HepG2 (cell line): ENCODE data around the gene PRDM7. TPM values are rescaled to one million over a fixed set of nuclear protein-coding genes. Genes with fewer than 3 reads are reported as not detected.

Source experiments
- ATAC-seq: fragments of 200-7000 bp; cut with Tn5 transposase; 3 replicates; pipeline ENCODE4 v1.9.1; 2020; ENCODE audit warnings: mild to moderate bottlenecking, moderate library complexity
- BruUV-seq: library from RNA; stranded (reverse); fragments of 400-500 nt; replicated peaks from 2 replicates; lab custom pipeline; 2021; lab: Mats Ljungman, UMichigan
- CTCF ChIA-PET: fragments of 300-600 bp; formaldehyde crosslinking; extraction: SDS; loops from one replicate; lab custom pipeline; 2021; ENCODE audit warnings: low total read pairs, inconsistent platforms, low intra/inter-chr PET ratio; lab: Yijun Ruan, JAX
- POLR2A ChIA-PET: fragments of 350-600 bp; sonication (Branson Sonifier 250); formaldehyde crosslinking; loops from one replicate; lab custom pipeline; 2020; ENCODE audit warnings: antibody characterized with exemption, inconsistent platforms; lab: Yijun Ruan, JAX
- DNase-seq: peaks from one replicate; pipeline ENCODE4 v3.0.0-alpha.2; 2015; ENCODE audit warnings: low spot score
- FAIRE-seq: peaks from 3 replicates; lab custom pipeline; 2011; peaks lifted over from hg19 to GRCh38; lab: Jason Lieb, UNC
- H2AFZ ChIP-seq: one replicate; pipeline ENCODE4 v1.6.1; 2011; ENCODE audit warnings: low read length, inconsistent platforms
- H3K27ac ChIP-seq: fragments of 300-600 bp; 3 replicates; pipeline ENCODE4 v1.8.0; 2011; ENCODE audit warnings: mixed run types, mild to moderate bottlenecking, mixed read lengths, low read length, inconsistent platforms; ENCODE audit not compliant: insufficient read depth; ENCODE audit errors: extremely low read length
- H3K27me3 ChIP-seq, 2 experiments: fragments of 200-600 bp in 1 of 2; 2 replicates in 1 of 2; 3 replicates in 1 of 2; pipeline versions ENCODE4 v1.6.0 to v1.8.0; 2011; ENCODE audit warnings: low read length in 2 of 2, mild to moderate bottlenecking in 2 of 2, moderate library complexity in 2 of 2, inconsistent platforms in 1 of 2; ENCODE audit not compliant: insufficient read depth in 2 of 2, control insufficient read depth in 1 of 2
- H3K36me3 ChIP-seq, 2 experiments: fragments of 200-600 bp in 1 of 2; replicated peaks in 1 of 2; 2 replicates in 1 of 2; 3 replicates in 1 of 2; pipeline versions ENCODE4 v1.5.1 to v1.8.0; 2011; ENCODE audit warnings: low read length in 2 of 2, inconsistent platforms in 1 of 2; ENCODE audit not compliant: insufficient read depth in 2 of 2, control insufficient read depth in 1 of 2
- H3K4me1 ChIP-seq: 2 replicates; pipeline ENCODE4 v1.5.1; 2012; ENCODE audit warnings: low read length, inconsistent platforms; ENCODE audit not compliant: insufficient read depth
- H3K4me2 ChIP-seq: 2 replicates; pipeline ENCODE4 v1.6.0; 2011; ENCODE audit warnings: low read depth, low read length, inconsistent platforms
- H3K4me3 ChIP-seq, 3 experiments: fragments of 200-600 bp in 1 of 3; sonication (generic), shearing (Covaris generic) in 1 of 3; replicated peaks in 1 of 3; 2 replicates each; pipeline ENCODE4 v1.5.1; 2011 to 2016; ENCODE audit warnings: low read length in 3 of 3, inconsistent platforms in 2 of 3, low read depth in 2 of 3, mild to moderate bottlenecking in 2 of 3, control low read depth in 1 of 3, mixed read lengths in 1 of 3; ENCODE audit not compliant: insufficient read depth in 1 of 3
- H3K79me2 ChIP-seq: one replicate; pipeline ENCODE4 v1.6.1; 2011; ENCODE audit warnings: low read length, inconsistent platforms; ENCODE audit not compliant: insufficient read depth
- H3K9ac ChIP-seq: 2 replicates; pipeline ENCODE4 v1.6.0; 2011; ENCODE audit warnings: mild to moderate bottlenecking, low read depth, low read length, inconsistent platforms; ENCODE audit not compliant: insufficient read depth
- H3K9me3 ChIP-seq: 2 replicates; pipeline ENCODE4 v1.5.1; 2012; ENCODE audit warnings: mild to moderate bottlenecking, low read length
- H4K20me1 ChIP-seq: 2 replicates; pipeline ENCODE4 v1.6.0; 2011; ENCODE audit warnings: inconsistent platforms, mild to moderate bottlenecking, low read length, moderate library complexity; ENCODE audit not compliant: insufficient read depth
- FLYWCH1 ChIP-seq: sonication (generic); formaldehyde crosslinking; IDR thresholded peaks from 2 replicates; pipeline ENCODE4 v1.8.1; 2023; ENCODE audit warnings: mild to moderate bottlenecking, missing genetic modification reagents
- FOXO1 ChIP-seq: sonication (generic); formaldehyde crosslinking; IDR thresholded peaks from 2 replicates; pipeline ENCODE4 v1.4.0; 2020; ENCODE audit warnings: missing genetic modification reagents
- KDM5B ChIP-seq: sonication (generic); formaldehyde crosslinking; IDR thresholded peaks from 2 replicates; pipeline ENCODE4 v1.4.0; 2020; ENCODE audit warnings: missing genetic modification reagents, mild to moderate bottlenecking, borderline replicate concordance
- NFATC3 ChIP-seq: sonication (generic); formaldehyde crosslinking; IDR thresholded peaks from 2 replicates; pipeline ENCODE4 v1.5.1; 2020; ENCODE audit warnings: mild to moderate bottlenecking, missing genetic modification reagents
- RARG ChIP-seq: sonication (generic); formaldehyde crosslinking; IDR thresholded peaks from 2 replicates; pipeline ENCODE4 v1.4.0; 2020; ENCODE audit warnings: low read depth, mild to moderate bottlenecking, missing genetic modification reagents
- SETDB1 ChIP-seq: sonication (generic); formaldehyde crosslinking; IDR thresholded peaks from 2 replicates; pipeline ENCODE4 v1.5.1; 2020; ENCODE audit warnings: missing genetic modification reagents, mild to moderate bottlenecking, borderline replicate concordance
- SIX1 ChIP-seq: sonication (generic); formaldehyde crosslinking; IDR thresholded peaks from 2 replicates; pipeline ENCODE4 v1.4.0; 2020; ENCODE audit warnings: missing genetic modification reagents, borderline replicate concordance
- ZFP36 ChIP-seq: fragments of 150-350 bp; IDR thresholded peaks from 2 replicates; pipeline ENCODE4 v1.6.1; 2018; ENCODE audit warnings: borderline replicate concordance, low read length, low read depth; ENCODE audit not compliant: partially characterized antibody
- ZFP90 ChIP-seq: sonication (generic); formaldehyde crosslinking; IDR thresholded peaks from 2 replicates; pipeline ENCODE4 v1.8.0; 2022; ENCODE audit warnings: missing genetic modification reagents, mild to moderate bottlenecking, inconsistent platforms, borderline replicate concordance
- ZNF281 ChIP-seq: sonication (generic); formaldehyde crosslinking; IDR thresholded peaks from 2 replicates; pipeline ENCODE4 v1.4.0; 2020; ENCODE audit warnings: missing genetic modification reagents, borderline replicate concordance
- ZNF556 ChIP-seq: sonication (generic); formaldehyde crosslinking; IDR thresholded peaks from 2 replicates; pipeline ENCODE4 v1.4.0; 2020; ENCODE audit warnings: mild to moderate bottlenecking, missing genetic modification reagents, borderline replicate concordance
- WGBS: methylation state at CpG from one replicate; pipeline ENCODE4 v1.1.6; 2017; ENCODE audit warnings: low lambda C conversion rate; 5-methylcytosine and 5-hydroxymethylcytosine counted together
- in situ Hi-C: cut with HindIII; loops from 2 replicates; pipeline ENCODE4 v1.10.0; 2017; ENCODE audit warnings: low pct_unique_long_range_greater_than_20kb; ENCODE audit not compliant: extremely low pct_ligation_motif_present
- intact Hi-C: fragments of 100-400 bp; cut with micrococcal nuclease; formaldehyde crosslinking; loops from one replicate; pipeline ENCODE4 v1.10.0; 2022; ENCODE audit not compliant: unreplicated experiment
- polyA plus RNA-seq, 8 experiments: library from polyadenylated mRNA; depleted of rRNA in 3 of 8; stranded (reverse) in 7 of 8; unstranded in 1 of 8; fragments of >200 nt; fragmentation: Illumina TruSeq in 4 of 8; extraction: Trizol in 4 of 8; gene quantifications; 2 replicates each; pipeline versions ENCODE4 v1.2.1 to v1.2.3, GENCODE V29; 2011 to 2016; ENCODE audit warnings: low read depth in 4 of 8, missing spikeins in 1 of 8, mixed read lengths in 1 of 8; ENCODE audit not compliant: insufficient read depth in 1 of 8
- total RNA-seq, 5 experiments: library from RNA; depleted of rRNA; stranded (reverse); fragments of >200 nt; fragmentation: Illumina TruSeq; extraction: Trizol; gene quantifications; 2 replicates each; pipeline ENCODE4 v1.2.3, GENCODE V29; 2016; ENCODE audit warnings: low read depth in 1 of 5
- TF ChIP-seq, protein P1 (sequence below): IDR thresholded peaks from 2 replicates; pipeline ENCODE4 v1.6.1; 2012; ENCODE audit warnings: low read depth, low read length, improper control_type of control experiment

PRDM7 gene
- total and polyA plus RNA-seq, 2 of the 13 experiments (the other 11 are each of a cell fraction or from before 2014, with no cell fraction given), result not detected

- no peak for TF ChIP-seq NFATC3 (CRISPR knock-in tag)
- TF ChIP-seq, all 625 proteins: peak for 3
Observed at GRCh38 chr16:90055371-90055770, 21.8 kb downstream of the PRDM7 start (continued).

DNA sequence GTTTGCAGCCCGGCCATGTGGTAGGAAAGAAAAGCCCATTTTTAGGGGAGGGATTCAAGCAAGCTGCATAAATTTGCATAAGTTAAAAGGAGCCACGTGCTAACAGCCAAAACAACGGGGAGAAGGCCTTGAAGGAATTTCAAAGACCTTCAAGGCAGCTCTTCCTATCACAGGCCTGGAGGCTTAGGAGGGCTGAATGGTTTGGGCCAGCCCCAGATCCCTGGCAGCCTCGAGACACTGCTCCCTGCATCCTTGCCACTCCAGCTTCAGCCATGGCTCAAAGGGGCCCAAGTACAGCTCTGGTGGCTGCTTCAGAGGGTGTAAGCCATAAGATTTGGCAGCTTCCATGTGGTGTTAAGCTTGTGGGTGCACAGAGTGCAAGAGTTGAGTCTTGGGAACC is 22.6 kb downstream of the PRDM7 start:
- Histone ChIP-seq H3K27ac (no peak overlapping the region), H3K79me2 (no peaks in the 10 kb centered on the region), H3K9ac (no peak overlapping the region), H3K4me1 (peaks cover 37% of the 10 kb centered on the region), H4K20me1 (no peaks in the 10 kb centered on the region), H2AFZ (no peak overlapping the region), H3K36me3 (no peaks in the 10 kb centered on the region)
- BruUV-seq, result no TSS peak
- no peak for ATAC-seq
- no peak for DNase-seq
- FAIRE-seq, result no peak
- CTCF ChIA-PET, result no interaction called here
- POLR2A ChIA-PET, result no interaction called here
- intact Hi-C loops, result no loop called here
- TF ChIP-seq FOXO1 (CRISPR knock-in tag) (no peak), SETDB1 (CRISPR knock-in tag) (0 out of 2 replicates have a peak, but pooled peaks have one; percentile 28), ZNF556 (CRISPR knock-in tag) (no peak), ZFP36 (peak; percentile 72)
- TF ChIP-seq, all 625 proteins: peak for 2
- in situ Hi-C loops, result no loop called here
- Histone ChIP-seq H3K4me3 (no peak overlapping the region), H3K9me3 (peaks cover 32% of the 10 kb centered on the region), H3K27me3 (no peaks in the 10 kb centered on the region), H3K4me2 (no peak overlapping the region)
- 26% methylated on average over 4 of the region's 4 CpGs for WGBS

DNA sequence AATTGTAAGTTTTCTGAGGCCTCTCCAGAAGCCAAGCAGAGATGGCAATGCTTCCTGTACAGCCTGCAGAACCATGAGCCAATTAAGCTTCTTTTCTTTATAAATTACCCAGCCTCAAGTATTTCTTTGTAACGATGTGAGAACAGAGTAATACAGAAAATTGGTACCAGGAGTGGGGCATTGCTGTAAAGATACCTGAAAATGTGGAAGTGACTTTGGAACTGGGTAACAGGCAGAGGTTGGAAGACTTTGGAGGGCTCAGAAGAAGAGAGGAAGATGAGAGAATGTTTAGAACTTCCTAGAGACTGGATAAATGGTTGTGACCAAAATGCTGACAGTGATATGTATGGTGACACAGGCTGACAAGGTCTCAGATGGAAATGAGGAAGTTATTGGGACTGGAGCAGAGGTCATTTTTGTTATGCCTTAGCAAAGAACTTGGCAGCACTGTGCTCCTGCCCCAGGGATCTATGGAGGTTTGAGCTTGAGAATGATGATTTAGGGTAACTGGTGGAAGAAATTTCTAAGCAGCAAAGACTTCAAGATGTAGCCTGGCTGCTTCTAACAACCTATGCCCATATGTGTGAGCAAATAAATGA is 23.1 kb downstream of the PRDM7 start:
- Histone ChIP-seq H3K9me3 (peaks cover 32% of the 10 kb centered on the region), H3K4me3 (no peak overlapping the region), H3K4me2 (no peak overlapping the region), H3K27me3 (no peaks in the 10 kb centered on the region), H2AFZ (no peak overlapping the region), H3K36me3 (no peaks in the 10 kb centered on the region), H3K79me2 (no peaks in the 10 kb centered on the region), H4K20me1 (no peaks in the 10 kb centered on the region), H3K4me1 (peaks cover 41% of the 10 kb centered on the region), H3K27ac (no peak overlapping the region), H3K9ac (no peak overlapping the region)
- in situ Hi-C loops, result no loop called here
- ATAC-seq, result no peak
- WGBS, result 40% methylated on average over 1 of the region's 1 CpG
- no TSS peak for BruUV-seq
- no peak for FAIRE-seq
- intact Hi-C loops, result no loop called here
- DNase-seq, result no peak
- CTCF ChIA-PET, result no interaction called here
- POLR2A ChIA-PET, result no interaction called here
- TF ChIP-seq, protein P1, sequence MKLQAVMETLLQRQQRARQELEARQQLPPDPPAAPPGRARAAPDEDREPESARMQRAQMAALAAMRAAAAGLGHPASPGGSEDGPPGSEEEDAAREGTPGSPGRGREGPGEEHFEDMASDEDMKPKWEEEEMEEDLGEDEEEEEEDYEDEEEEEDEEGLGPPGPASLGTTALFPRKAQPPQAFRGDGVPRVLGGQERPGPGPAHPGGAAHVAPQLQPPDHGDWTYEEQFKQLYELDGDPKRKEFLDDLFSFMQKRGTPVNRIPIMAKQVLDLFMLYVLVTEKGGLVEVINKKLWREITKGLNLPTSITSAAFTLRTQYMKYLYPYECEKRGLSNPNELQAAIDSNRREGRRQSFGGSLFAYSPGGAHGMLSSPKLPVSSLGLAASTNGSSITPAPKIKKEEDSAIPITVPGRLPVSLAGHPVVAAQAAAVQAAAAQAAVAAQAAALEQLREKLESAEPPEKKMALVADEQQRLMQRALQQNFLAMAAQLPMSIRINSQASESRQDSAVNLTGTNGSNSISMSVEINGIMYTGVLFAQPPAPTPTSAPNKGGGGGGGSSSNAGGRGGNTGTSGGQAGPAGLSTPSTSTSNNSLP, result no peak
- TF ChIP-seq FLYWCH1, result no peak
- TF ChIP-seq RARG (CRISPR knock-in tag), result no peak
- TF ChIP-seq ZNF281 (CRISPR knock-in tag), result no peak
- no peak for TF ChIP-seq SIX1
- no peak for TF ChIP-seq KDM5B (CRISPR knock-in tag)
- TF ChIP-seq ZFP90 (CRISPR knock-in tag), result no peak
